Omental fat pad (tissue), 4 donors: ENCODE results near the gene OSBPL10. TPM values are rescaled to one million over a fixed set of nuclear protein-coding genes. Genes with fewer than 3 reads are reported as not detected.

ENCODE experiments used
- ATAC-seq: fragments of 150-250 bp; one replicate; pipeline ENCODE4 v1.9.1; 2016; ENCODE audit warnings: mild to moderate bottlenecking, moderate library complexity; ENCODE audit not compliant: low FRiP score
- DNase-seq: peaks from one replicate; pipeline ENCODE4 v3.0.0-alpha.2; 2019; ENCODE audit warnings: low spot score
- CTCF ChIP-seq, 3 donors: fragments of 450-650 bp; IDR thresholded peaks; one replicate each; pipeline ENCODE4 v1.5.1; 2016 to 2017; ENCODE audit warnings: antibody characterized with exemption in 3 of 3, mild to moderate bottlenecking in 3 of 3, moderate library complexity in 2 of 3
- total RNA-seq, 4 donors: library from RNA; depleted of rRNA; stranded (reverse); fragments of >200 nt; gene quantifications; one replicate each; pipeline ENCODE4 v1.1.0, GENCODE V29; 2016

OSBPL10 gene
- total RNA-seq, 4 donors from 2014 or later = 6.3 to 67.1 (median 10.5) TPM

GRCh38 chr3:31848163-31848818 lies 132.8 kb downstream of the OSBPL10 start:
- no peak for DNase-seq
- no peak for TF ChIP-seq CTCF (IDR thresholded peaks at IDR 0.05)
- ATAC-seq = no peak

- ATAC-seq (no peak), DNase-seq (no peak)
Measured at GRCh38 chr3:31847760-31848159, 133.3 kb downstream of the OSBPL10 start.

GRCh38 chr3:31841515-31841914 lies 139.5 kb downstream of the OSBPL10 start:
- ATAC-seq (no peak), DNase-seq (no peak)
- TF ChIP-seq CTCF (IDR thresholded peaks at IDR 0.05) = no peak

More at GRCh38 chr3:31847760-31848159, 133.3 kb downstream of the OSBPL10 start:
- no peak for TF ChIP-seq CTCF (IDR thresholded peaks at IDR 0.05)

GRCh38 chr3:31840252-31840651 lies 140.8 kb downstream of the OSBPL10 start:
- TF ChIP-seq CTCF (IDR thresholded peaks at IDR 0.05) = no peak
- ATAC-seq = no peak
- DNase-seq = no peak

- DNase-seq = no peak
- no peak for TF ChIP-seq CTCF (IDR thresholded peaks at IDR 0.05)
- no peak for ATAC-seq
Measured at GRCh38 chr3:31839144-31839917, 141.7 kb downstream of the OSBPL10 start.

- no peak for TF ChIP-seq CTCF (IDR thresholded peaks at IDR 0.05)
- no peak for DNase-seq
- no peak for ATAC-seq
Measured at GRCh38 chr3:31836131-31837075, 144.7 kb downstream of the OSBPL10 start.
